ENCODE measurements around the gene TGFB1. TPM values are rescaled to one million over a fixed set of nuclear protein-coding genes. Genes with fewer than 3 reads are reported as not detected.

The TGFB1 gene
- total and polyA plus RNA-seq, 12 donors, result 9.7 to 44.9 (median 13.9) TPM

DNA sequence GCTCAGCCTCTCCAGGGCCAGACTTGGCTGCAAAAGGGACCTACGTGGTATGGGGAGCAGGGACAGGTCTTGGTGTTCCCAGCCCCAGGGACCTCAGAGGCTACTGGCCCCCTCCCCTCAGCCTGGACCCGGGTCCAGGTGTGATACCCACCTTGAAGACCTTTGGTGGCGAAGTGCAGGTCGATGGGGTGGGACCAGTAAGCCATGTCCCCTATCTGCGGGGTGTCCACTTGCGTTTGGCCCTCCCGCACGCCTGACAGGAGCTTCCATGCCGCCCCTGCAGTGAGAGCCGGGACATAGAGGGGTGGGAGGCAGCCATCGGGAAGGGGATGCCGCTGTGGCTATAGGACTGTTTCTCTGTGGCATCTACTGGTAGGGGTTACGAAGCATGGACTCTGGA, 4.0 kb upstream of the TGFB1 start:
- Histone ChIP-seq H3K36me3 (peaks cover 0 to 6% (median 0%) of the 10 kb centered on the region in 9 donors), H3K9me3 (no peaks in the 10 kb centered on the region), H3K27ac (peak overlapping the region in 1 of 10 donors; percentile 49), H3K4me1 (peaks cover 0 to 53% (median 15%) of the 10 kb centered on the region in 9 donors), H3K27me3 (peaks cover 0 to 5% (median 0%) of the 10 kb centered on the region in 7 donors), H3K4me3 (no peak overlapping the region)
- TF ChIP-seq, protein P1, sequence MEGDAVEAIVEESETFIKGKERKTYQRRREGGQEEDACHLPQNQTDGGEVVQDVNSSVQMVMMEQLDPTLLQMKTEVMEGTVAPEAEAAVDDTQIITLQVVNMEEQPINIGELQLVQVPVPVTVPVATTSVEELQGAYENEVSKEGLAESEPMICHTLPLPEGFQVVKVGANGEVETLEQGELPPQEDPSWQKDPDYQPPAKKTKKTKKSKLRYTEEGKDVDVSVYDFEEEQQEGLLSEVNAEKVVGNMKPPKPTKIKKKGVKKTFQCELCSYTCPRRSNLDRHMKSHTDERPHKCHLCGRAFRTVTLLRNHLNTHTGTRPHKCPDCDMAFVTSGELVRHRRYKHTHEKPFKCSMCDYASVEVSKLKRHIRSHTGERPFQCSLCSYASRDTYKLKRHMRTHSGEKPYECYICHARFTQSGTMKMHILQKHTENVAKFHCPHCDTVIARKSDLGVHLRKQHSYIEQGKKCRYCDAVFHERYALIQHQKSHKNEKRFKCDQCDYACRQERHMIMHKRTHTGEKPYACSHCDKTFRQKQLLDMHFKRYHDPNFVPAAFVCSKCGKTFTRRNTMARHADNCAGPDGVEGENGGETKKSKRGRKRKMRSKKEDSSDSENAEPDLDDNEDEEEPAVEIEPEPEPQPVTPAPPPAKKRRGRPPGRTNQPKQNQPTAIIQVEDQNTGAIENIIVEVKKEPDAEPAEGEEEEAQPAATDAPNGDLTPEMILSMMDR (IDR thresholded peaks at IDR 0.05), result no peak
- ATAC-seq (no peak), DNase-seq (no peak)
- intact Hi-C loops (cut with DNase I), result loop anchor here in 4 of 10 donors (5.0 to 10.0 kb wide), 4 partner anchors 35 to 77 kb away; partner anchors contain the start of gene DMAC2 (in 1 of the 4)
- 90 to 93% methylated on average over 13 of the region's 13 CpGs for WGBS, 2 donors

DNA sequence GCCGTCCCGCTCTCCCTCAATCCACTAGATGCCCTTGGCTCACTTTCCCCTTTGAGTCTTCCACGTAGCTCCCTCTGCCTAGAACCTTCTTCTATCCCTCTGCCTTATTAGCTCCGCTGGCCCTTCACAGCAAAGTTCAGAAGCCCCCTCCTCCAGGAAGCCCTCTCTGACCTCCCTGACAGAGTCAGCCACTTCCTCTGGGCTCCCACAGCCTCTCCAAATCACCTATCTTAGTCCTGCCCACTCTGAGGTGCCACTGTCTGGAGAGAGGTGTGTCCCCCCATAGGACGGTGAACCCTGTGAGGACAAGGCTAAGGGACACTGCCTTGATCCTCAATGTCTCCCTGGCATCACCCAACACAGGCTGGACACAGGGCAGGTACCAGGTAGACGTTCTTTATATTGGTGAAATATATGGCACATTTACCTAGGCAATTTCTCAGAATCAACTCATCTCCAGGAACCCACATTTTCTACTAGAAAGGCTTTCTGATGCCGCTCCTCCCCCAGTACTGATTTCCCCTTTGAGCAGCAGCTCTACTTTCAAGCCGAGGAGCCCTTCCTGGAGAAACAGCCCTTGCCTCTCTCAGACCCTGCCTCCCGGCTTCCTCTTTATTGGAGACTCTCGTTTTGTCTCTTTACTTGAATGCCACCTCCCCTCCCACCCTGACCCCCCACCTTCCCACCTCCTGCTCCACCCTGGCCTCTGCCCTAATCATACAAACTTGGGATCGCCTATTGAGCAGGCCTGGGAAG, 3.4 kb upstream of the TGFB1 start:
- DNase-seq (no peak), ATAC-seq (no peak)
- H3K4me3 ChIP-seq, result no peak overlapping the region
- peaks cover 0 to 5% (median 0%) of the 10 kb centered on the region in 7 donors for H3K27me3 ChIP-seq
- H3K27ac ChIP-seq, result peak overlapping the region in 1 of 10 donors; percentile 49
- 81 to 83% methylated on average over 11 of the region's 11 CpGs for WGBS, 2 donors
- peaks cover 0 to 6% (median 0%) of the 10 kb centered on the region in 9 donors for H3K36me3 ChIP-seq
- H3K9me3 ChIP-seq, result no peaks in the 10 kb centered on the region
- intact Hi-C loops (cut with DNase I), result loop anchor here in 4 of 10 donors (5.0 to 10.0 kb wide), 4 partner anchors 35 to 78 kb away; partner anchors contain the start of gene DMAC2 (in 1 of the 4)
- TF ChIP-seq, protein P1 (IDR thresholded peaks at IDR 0.05), result no peak
- H3K4me1 ChIP-seq, result peaks cover 0 to 47% (median 20%) of the 10 kb centered on the region in 9 donors

DNA sequence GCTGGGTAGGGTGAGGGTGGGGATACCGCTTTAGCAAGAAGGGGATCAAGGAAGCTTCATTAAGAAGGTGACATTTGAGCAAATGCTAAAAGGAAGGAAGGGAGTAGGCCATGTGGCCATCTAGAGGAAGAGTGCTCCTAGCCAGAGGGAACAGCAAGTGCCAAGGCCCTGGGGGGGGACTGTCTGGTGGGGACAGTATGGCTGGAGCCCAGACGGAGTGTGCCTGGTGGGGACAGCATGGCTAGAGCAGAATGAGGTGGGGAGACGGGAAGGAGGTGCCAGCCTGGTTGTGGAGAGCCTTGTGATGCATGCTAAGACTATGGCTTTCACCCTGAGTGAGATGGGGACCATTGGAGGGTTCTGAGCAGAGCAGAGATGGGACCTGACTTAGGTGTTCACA, 2.1 kb upstream of the TGFB1 start:
- DNase-seq (peak in 1 of 2 donors; percentile 36), ATAC-seq (peak in 1 of 8 donors; percentile 12)
- Histone ChIP-seq H3K27me3 (peaks cover 0 to 5% (median 0%) of the 10 kb centered on the region in 7 donors), H3K4me1 (peaks cover 0 to 52% (median 31%) of the 10 kb centered on the region in 9 donors), H3K9me3 (no peaks in the 10 kb centered on the region), H3K36me3 (peaks cover 0 to under 1% (median 0%) of the 10 kb centered on the region in 9 donors), H3K27ac (peak overlapping the region in 5 of 10 donors; percentile 34 to 96 (median 85)), H3K4me3 (no peak overlapping the region)
- TF ChIP-seq, protein P1 (IDR thresholded peaks at IDR 0.05), result no peak
- intact Hi-C loops (cut with DNase I), result loop anchor here in 4 of 10 donors (2.0 to 10.0 kb wide), 5 partner anchors 29 to 79 kb away; partner anchors contain the start of gene DMAC2 (in 1 of the 4)
- WGBS, 2 donors, result 57 to 68% methylated on average over 3 of the region's 3 CpGs

DNA sequence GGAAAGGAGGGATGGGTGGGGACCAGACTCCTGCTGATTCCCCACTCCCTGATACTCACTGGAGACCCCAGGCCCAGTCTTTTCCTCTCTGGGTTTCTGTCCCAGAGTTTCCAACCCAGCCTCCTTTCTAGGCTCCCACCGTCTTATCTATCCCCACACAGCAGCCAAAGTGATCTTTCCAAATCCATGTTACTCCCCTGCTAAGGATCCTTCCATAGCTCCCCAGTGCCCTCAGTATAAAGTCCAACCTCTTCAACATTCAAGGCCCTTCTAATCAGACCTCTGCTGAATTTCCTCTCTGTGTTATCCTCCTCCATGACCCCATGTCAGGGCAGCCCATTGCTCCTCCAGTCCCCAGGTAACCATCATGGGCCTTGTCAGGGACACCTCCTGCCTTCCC, 1.3 kb upstream of the TGFB1 start:
- intact Hi-C loops (cut with DNase I), result loop anchor here in 4 of 10 donors (2.0 to 10.0 kb wide), 5 partner anchors 28 to 80 kb away; partner anchors contain the start of gene DMAC2 (in 1 of the 4)
- Histone ChIP-seq H3K4me3 (no peak overlapping the region), H3K9me3 (no peaks in the 10 kb centered on the region), H3K27ac (peak overlapping the region in 5 of 10 donors; percentile 48 to 96 (median 95)), H3K36me3 (no peaks in the 10 kb centered on the region), H3K27me3 (peaks cover 0 to 5% (median 0%) of the 10 kb centered on the region in 7 donors), H3K4me1 (peaks cover 0 to 59% (median 38%) of the 10 kb centered on the region in 9 donors)
- DNase-seq (no peak), ATAC-seq (no peak)
- TF ChIP-seq, protein P1 (IDR thresholded peaks at IDR 0.05), result no peak
- 69 to 100% methylated on average over 1 of the region's 1 CpG for WGBS, 2 donors

All from heart right ventricle (tissue), 16 donors.